Anterior cingulate cortex (tissue), 58 donors: ENCODE measurements around the gene ZNF730.
"Not testable (repeated sequence)": the region's sequence is repeated elsewhere in the genome, so short reads cannot be mapped to it uniquely, and the experiment has no call there.

Experiments used
- DNase-seq, 58 donors: peaks; one replicate each; lab custom pipeline; 2025; lab: John Stamatoyannopoulos, UW

Gene ZNF730

DNA sequence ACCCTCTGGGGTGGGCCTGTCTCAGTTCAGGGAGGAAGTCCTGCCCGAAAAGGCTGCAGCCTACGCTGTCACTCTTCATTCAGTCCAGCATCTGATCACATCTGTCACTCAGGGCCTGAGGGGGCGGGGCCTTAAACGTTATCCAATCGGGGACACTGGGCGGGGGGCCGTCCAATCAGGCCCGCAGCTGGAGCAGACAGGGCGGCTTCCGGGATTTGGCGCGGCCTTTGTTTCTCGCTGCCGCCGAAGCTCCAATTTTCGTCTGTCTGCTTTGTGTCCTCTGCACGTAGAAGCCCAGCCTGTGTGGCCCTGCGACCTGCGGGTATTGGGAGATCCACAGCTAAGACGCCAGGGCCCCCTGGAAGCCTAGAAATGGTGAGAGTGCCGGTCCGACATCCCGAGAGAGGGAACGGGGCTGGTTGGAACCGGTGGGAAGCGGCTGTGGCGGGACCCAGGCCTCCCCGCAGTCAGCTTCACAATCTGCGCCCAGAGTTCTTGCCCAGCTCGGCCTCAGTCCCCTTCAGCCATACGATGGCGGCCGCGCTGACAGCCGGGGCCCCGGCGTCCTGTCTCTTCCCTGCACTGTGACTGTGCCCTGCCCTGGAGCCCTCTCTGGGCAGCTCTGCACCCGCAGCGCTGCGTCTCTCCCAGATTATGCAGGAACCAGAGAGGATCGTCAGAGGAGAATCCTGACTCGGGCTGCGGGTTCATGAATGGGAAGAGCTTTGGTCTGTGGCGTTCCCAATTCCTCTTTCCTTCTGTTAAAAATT is at the start of gene ZNF730:
Gene ZNF730 (plus strand): TSS at position 224 of the 770 bp plus-strand sequence. CDS start 149 bp downstream, at position 373.
- peak in 54 of 58 donors; percentile 2 to 80 (median 35) for DNase-seq

DNA sequence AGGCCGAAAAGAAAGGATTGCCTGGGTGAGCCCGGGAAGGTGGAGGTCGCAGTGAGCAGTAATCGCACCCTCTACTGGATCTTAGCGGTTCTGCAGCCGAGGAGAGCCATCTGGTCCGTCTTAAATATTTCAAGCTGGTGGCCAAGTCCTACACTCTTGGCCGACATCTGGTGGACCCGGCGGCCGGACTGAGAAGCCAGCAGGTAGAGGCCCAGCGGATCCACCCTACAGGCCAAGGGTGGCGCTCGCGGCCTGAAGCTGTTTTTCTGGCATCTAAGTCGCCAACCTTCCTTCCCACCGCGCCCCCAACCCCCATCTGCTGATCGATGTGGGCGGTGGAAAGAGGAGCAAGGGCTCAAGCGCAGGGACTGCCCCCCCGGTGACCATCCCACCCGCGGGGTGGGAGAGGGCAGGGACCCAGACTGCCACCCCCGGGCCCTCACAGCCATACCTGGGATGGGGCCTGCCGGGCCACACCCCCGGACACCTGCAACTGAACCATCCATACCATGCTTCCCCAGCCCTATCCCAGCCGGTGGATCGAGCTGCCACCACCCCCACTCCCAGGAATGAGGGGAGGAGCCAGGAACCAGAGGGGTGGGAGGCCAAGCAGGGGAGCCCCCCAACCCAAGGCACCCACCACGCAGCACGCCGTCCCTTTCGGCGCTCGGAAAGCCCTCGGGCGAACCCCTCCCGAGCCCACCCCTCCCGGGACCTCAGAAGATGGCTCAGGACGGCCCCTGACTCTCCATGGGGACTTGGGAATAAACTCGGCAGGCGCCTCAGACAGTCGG is 46.3 kb upstream of the ZNF730 start:
- DNase-seq: peak in 1 of 58 donors; percentile 1

- peak in 8 of 58 donors; percentile 1 to 5 (median 2) for DNase-seq
Observed at GRCh38 chr19:23071147-23071511, 45.7 kb upstream of the ZNF730 start.

- peak in 49 of 58 donors; percentile 0 to 62 (median 19) for DNase-seq
Observed at GRCh38 chr19:23075031-23075733, 41.6 kb upstream of the ZNF730 start.

- DNase-seq: not testable (repeated sequence)
Observed at GRCh38 chr19:23077776-23078175, 39.0 kb upstream of the ZNF730 start.

DNA sequence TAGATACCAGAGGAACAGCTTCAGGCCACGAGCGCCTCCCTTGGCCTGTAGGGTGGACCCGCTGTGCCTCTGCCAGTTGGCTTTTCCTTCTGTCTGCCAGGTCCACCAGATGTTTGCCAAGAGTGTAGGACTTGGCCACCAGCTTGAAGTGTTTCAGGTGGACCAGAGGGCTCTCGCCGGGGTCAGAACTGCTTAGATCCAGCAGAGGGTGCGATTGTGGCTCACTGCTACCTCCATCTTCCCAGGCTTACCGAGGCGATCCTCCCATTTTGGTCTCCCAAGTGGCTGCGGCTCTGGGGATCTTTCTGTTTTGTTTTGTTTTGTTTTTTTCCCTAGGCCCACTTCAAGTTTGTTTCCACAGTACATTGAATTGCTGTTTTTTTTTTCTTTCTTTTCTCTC is 23.0 kb upstream of the ZNF730 start:
- DNase-seq: no peak

DNA sequence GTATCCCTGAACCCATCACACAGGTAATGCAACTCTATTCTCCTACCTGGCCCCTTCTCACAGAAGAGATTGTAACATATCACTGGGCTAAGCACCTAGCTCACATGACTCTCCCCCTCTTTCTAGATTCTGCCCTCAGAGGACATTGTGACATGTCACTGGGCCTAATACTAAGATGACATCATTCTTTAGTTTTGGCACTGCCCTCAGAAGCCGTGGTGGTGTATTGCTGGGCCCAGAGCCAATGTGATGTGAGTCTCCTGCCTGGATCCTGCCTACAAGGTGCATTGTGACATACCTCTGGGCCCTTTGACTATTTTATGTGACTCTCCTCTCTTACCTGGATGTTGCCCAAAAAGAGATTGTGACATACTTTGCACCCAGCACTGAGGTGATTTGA is 21.4 kb upstream of the ZNF730 start:
- no peak for DNase-seq

DNA sequence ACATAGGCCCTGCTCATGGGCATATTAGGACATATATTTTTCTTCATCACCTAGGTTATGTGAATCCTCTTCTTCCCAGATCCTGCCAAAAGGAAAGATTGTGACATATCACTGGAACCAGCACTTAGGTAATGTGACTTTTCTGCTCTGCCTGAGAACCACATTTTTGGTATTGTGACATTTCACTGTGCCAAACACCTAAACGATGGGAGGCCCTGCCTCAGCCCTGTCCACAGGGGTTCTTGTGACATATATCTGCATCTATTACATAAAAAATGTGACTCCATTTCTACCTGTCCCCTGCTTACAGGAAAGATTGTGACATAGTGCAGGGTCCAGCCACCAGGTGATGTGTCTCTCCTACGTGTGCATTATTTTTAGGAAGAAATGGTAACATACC is 18.5 kb upstream of the ZNF730 start:
- DNase-seq: no peak

- no peak for DNase-seq
Observed at GRCh38 chr19:23098988-23099387, 17.8 kb upstream of the ZNF730 start.

GRCh38 chr19:23099966-23100365 is 16.9 kb upstream of the ZNF730 start:
- DNase-seq: no peak

GRCh38 chr19:23101241-23101640 is 15.6 kb upstream of the ZNF730 start:
- DNase-seq: no peak

DNA sequence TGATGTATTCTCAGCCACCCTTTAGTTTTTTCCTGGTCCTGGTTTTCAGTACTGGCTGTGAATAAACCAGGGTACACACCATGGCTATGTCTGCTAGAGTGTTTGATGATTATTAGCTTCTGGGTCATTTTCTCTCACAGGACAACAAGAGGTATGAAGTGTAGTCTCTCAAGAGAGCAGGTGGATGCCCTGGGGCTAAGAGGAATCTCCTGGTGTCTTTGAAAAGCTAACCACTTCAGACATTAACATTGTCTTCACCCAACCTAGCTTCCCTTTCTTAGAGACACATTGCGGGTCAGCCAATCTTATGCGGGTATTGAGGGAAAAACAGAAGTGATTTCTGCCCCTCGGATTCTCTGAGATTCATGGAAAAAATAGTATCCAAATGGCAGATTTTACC is 1.6 kb downstream of the ZNF730 start:
- DNase-seq: peak in 1 of 58 donors; percentile 0

- not testable (repeated sequence) for DNase-seq
Observed at GRCh38 chr19:23134211-23134610, 17.4 kb downstream of the ZNF730 start.

DNA sequence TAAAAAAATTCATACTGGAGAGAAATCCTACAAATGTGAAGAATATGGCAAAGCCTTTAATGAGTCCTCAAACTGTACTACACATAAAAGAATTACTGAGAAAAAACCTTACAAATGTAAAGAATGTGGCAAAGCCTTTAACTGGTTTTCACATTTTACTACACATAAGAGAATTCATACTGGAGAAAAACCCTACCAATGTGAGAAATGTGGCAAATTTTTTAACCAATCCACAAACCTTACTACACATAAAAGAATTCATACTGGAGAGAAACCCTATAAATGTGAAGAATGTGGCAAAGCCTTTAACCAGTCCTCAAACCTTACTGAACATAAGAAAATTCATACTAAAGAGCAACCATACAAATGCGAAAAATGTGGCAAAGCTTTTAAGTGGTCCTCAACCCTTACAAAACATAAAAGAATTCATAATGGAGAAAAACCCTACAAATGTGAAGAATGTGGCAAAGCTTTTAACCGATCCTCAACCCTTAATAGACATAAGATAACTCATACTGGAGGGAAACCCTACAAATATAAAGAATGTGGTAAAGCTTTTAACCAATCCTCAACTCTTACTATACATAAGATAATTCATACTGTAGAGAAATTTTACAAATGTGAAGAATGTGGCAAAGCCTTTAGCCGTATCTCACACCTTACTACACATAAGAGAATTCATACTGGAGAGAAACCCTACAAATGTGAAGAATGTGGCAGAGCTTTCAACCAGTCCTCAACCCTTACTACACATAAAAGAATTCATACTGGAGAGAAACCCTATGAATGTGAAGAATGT is 29.0 kb downstream of the ZNF730 start:
- no peak for DNase-seq

DNA sequence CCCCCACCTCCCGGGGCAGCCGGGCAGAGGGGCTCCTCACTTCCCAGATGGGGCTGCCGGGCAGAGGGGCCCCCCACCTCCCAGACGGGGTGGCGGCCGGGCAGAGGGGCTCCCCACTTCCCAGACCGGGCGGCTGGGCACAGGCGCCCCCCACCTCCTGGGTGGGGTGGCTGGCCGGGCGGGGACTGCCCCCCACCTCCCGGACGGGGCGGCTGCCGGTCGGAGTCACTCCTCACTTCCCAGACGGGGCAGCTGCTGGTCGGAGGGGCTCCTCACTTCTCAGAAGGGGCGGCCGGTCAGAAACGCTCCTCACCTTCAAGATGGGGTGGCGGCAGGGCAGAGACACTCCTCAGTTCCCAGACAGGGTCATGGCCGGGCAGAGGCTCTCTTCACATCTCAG is 43.9 kb downstream of the ZNF730 start:
- DNase-seq: no peak

DNA sequence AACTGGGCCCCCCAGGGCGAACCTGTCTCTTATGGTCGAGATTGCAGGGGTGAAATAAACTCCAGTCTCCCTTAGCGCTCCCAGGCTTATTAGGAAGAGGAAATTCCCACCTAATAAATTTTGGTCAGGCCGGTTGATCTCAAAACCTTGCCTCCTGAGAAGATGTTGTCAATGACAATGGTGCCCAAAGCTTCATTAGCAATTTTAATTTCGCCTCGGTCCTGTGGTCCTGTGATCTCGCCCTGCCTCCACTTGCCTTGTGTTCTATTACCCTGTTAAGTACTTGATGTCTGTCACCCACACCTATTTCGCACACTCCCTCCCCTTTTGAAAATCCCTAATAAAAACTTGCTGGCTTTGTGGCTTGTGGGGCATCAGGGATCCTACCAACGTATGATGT is 51.5 kb downstream of the ZNF730 start:
- not testable (repeated sequence) for DNase-seq

DNA sequence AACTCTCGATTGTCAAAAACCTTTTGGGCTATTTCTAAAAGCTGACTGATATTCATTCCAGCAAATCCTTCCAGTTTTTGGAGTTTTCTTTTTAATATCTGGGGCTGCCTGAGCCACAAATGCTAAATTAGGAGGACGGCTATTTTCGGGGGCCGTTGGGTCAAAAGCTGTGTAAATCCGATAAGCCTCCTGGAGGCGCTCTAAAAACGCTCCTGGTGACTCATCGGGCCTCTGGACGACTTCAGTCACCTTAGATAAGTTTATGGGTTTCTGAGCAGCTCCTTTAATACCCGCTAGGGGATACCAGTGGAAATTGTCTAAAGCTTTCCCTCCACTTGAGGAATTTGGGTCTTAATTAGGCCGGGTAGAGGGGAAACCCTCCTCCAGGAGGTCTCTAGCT is 66.4 kb downstream of the ZNF730 start:
- no peak for DNase-seq

DNA sequence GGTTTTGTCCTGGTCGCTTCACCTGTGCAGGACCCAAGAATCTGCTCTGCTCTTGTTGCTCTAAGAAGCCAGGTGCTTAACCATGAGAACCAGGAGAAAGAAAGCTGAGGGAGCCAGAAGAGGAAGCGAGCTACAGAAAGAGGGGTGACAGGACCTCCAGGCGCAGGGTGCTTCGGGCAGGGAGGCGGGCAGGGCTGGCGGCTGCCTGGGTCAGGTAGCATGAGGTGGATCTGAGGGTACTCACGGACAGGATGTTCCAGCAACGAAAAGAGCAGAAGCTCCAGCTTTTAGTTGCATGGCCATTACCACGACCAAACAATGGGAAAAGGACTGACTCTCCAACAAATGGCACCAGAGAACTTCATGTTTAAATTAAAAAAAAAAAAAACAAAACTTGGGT is 73.5 kb downstream of the ZNF730 start:
- DNase-seq: no peak
